Fibroblast of peridontal ligament (primary cell): ENCODE results near the gene DMD.
A peak's percentile ranks its signal among the peaks of the same experiment; 100 is the strongest.
"Not testable (repeated sequence)": the region's sequence is repeated elsewhere in the genome, so short reads cannot be mapped to it uniquely, and the experiment has no call there.

ENCODE experiments used
- DNase-seq: peaks from one replicate; pipeline ENCODE4 v3.0.0-alpha.2; 2010; ENCODE audit errors: extremely low read depth

The DMD gene

GRCh38 chrX:33211356-33212260 lies at the start of gene DMD:
Gene DMD (minus strand): TSS chrX:33211549. CDS start chrX:33211312, 237 bp downstream.
- DNase-seq: peak; percentile 2

- no peak for DNase-seq
Observed at GRCh38 chrX:33252306-33252825, 41.0 kb upstream of the DMD start.

- DNase-seq: no peak
Observed at GRCh38 chrX:33218819-33219218, 7.5 kb upstream of the DMD start.

- no peak for DNase-seq
Observed at GRCh38 chrX:33210156-33210555, 1.2 kb downstream of the DMD start.

- no peak for DNase-seq
Observed at GRCh38 chrX:33207056-33207455, 4.3 kb downstream of the DMD start.

- no peak for DNase-seq
Observed at GRCh38 chrX:33205321-33205720, 6.0 kb downstream of the DMD start.

GRCh38 chrX:33204889-33205288 lies 6.5 kb downstream of the DMD start:
- no peak for DNase-seq

- no peak for DNase-seq
Observed at GRCh38 chrX:33198561-33199279, 12.6 kb downstream of the DMD start.

GRCh38 chrX:33195698-33196097 lies 15.7 kb downstream of the DMD start:
- DNase-seq: no peak

GRCh38 chrX:33194876-33195433 lies 16.4 kb downstream of the DMD start:
- DNase-seq: no peak

GRCh38 chrX:33194289-33194688 lies 17.1 kb downstream of the DMD start:
- no peak for DNase-seq

GRCh38 chrX:33190016-33190415 lies 21.3 kb downstream of the DMD start:
- DNase-seq: no peak

GRCh38 chrX:33188881-33189280 lies 22.5 kb downstream of the DMD start:
- DNase-seq: no peak

GRCh38 chrX:33188286-33188685 lies 23.1 kb downstream of the DMD start:
- no peak for DNase-seq

GRCh38 chrX:33184803-33185202 lies 26.5 kb downstream of the DMD start:
- not testable (repeated sequence) for DNase-seq

GRCh38 chrX:33183361-33183760 lies 28.0 kb downstream of the DMD start:
- DNase-seq: no peak

GRCh38 chrX:33178690-33179089 lies 32.7 kb downstream of the DMD start:
- DNase-seq: no peak

GRCh38 chrX:33178218-33178617 lies 33.1 kb downstream of the DMD start:
- DNase-seq: no peak

GRCh38 chrX:33175201-33175600 lies 36.1 kb downstream of the DMD start:
- no peak for DNase-seq

GRCh38 chrX:33171041-33171440 lies 40.3 kb downstream of the DMD start:
- no peak for DNase-seq

GRCh38 chrX:33161829-33162228 lies 49.5 kb downstream of the DMD start:
- DNase-seq: no peak

GRCh38 chrX:33160273-33160672 lies 51.1 kb downstream of the DMD start:
- no peak for DNase-seq
